NCI-H2081 (cell line): ENCODE data around the gene HSF2.
"Not testable (repeated sequence)": the region's sequence is repeated elsewhere in the genome, so short reads cannot be mapped to it uniquely, and the experiment has no call there.

Experiments used
- DNase-seq, 2 experiments: peaks; one replicate each; lab custom pipeline; 2025; lab: John Stamatoyannopoulos, UW

HSF2 gene

GRCh38 chr6:122454673-122455072 lies 55.2 kb downstream of the HSF2 start:
- no peak for DNase-seq

GRCh38 chr6:122455116-122455515 lies 55.7 kb downstream of the HSF2 start:
- not testable (repeated sequence) for DNase-seq

- no peak for DNase-seq
Measured at GRCh38 chr6:122458087-122458486, 58.6 kb downstream of the HSF2 start.

GRCh38 chr6:122459240-122459639 lies 59.8 kb downstream of the HSF2 start:
- DNase-seq: no peak

- not testable (repeated sequence) for DNase-seq
Measured at GRCh38 chr6:122459865-122460416, 60.5 kb downstream of the HSF2 start.

GRCh38 chr6:122461885-122462284 lies 62.4 kb downstream of the HSF2 start:
- no peak for DNase-seq

GRCh38 chr6:122471107-122472021 lies 71.9 kb downstream of the HSF2 start, which contains the start of gene SERINC1:
TSS of gene SERINC1 (minus strand) at chr6:122471807. CDS start at chr6:122471737, 70 bp downstream.
- peak; percentile 86 to 93 for DNase-seq

- DNase-seq: no peak
Measured at GRCh38 chr6:122472022-122472340, 72.5 kb downstream of the HSF2 start.

- peak; percentile 4 to 33 for DNase-seq
Measured at GRCh38 chr6:122476131-122476530, 76.7 kb downstream of the HSF2 start.

- DNase-seq: no peak
Measured at GRCh38 chr6:122482750-122483080, 83.3 kb downstream of the HSF2 start.
